Mammary epithelial cell (primary cell): Measurements from ENCODE around the gene CERS5.

Experiments used
- EZH2 ChIP-seq: IDR thresholded peaks from 2 replicates; pipeline ENCODE4 v1.6.1; 2012; ENCODE audit warnings: low read length, inconsistent platforms, borderline replicate concordance
- TF ChIP-seq, protein P1 (sequence below), 2 donors: IDR thresholded peaks in 1 of 2; conservative IDR thresholded peaks in 1 of 2; 2 replicates each; pipeline ENCODE4 v1.5.1; 2011 to 2012; ENCODE audit warnings: inconsistent platforms in 2 of 2, low read length in 2 of 2, mild to moderate bottlenecking in 2 of 2, control low read depth in 1 of 2, low read depth in 1 of 2; ENCODE audit not compliant: insufficient read depth in 1 of 2; ENCODE audit errors: extremely low read depth in 1 of 2

DNA sequence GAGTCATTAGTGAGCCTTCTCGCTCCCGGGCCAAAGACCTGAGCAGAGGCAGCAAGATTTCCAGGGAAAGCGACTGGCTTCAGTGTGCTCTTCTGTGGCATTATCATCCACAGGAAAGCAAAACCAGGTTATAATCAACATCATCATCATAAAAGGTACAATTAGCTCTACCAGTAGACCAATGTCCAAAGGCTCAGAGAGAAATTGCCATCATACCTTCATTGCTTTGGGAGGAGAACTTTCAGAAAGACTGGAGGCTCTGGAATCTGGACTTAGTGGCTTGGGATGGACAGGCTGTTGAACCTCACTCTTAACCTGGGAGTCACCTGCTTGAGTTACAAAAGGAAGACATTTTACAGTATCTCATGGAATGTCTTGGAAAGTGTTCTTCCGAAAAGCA is 25.1 kb upstream of the CERS5 start:
- TF ChIP-seq, protein P1, sequence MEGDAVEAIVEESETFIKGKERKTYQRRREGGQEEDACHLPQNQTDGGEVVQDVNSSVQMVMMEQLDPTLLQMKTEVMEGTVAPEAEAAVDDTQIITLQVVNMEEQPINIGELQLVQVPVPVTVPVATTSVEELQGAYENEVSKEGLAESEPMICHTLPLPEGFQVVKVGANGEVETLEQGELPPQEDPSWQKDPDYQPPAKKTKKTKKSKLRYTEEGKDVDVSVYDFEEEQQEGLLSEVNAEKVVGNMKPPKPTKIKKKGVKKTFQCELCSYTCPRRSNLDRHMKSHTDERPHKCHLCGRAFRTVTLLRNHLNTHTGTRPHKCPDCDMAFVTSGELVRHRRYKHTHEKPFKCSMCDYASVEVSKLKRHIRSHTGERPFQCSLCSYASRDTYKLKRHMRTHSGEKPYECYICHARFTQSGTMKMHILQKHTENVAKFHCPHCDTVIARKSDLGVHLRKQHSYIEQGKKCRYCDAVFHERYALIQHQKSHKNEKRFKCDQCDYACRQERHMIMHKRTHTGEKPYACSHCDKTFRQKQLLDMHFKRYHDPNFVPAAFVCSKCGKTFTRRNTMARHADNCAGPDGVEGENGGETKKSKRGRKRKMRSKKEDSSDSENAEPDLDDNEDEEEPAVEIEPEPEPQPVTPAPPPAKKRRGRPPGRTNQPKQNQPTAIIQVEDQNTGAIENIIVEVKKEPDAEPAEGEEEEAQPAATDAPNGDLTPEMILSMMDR (conservative IDR thresholded peaks at IDR 0.05 in 1 of 2, IDR thresholded peaks at IDR 0.05 in 1 of 2; ENCODE audit: extremely low read depth in 1 of 2, insufficient read depth in 1 of 2, low read depth in 1 of 2, low read length in 2 of 2), result no peak
- no peak for TF ChIP-seq EZH2
